Neural cell (in vitro differentiated cells): ENCODE measurements around the gene HS2ST1. TPM values are rescaled to one million over a fixed set of nuclear protein-coding genes. Genes with fewer than 3 reads are reported as not detected.

Experiments
- H2AFZ ChIP-seq: fragments of 200-600, 300-800 bp; sonication (generic), shearing (Covaris generic); 2 replicates; pipeline ENCODE4 v1.6.0; 2014; ENCODE audit warnings: low read depth, mild to moderate bottlenecking, antibody characterized with exemption, low read length, moderate library complexity
- H3F3A ChIP-seq: fragments of 200-600 bp; shearing (Covaris generic); 2 replicates; pipeline ENCODE4 v1.6.1; 2016; ENCODE audit warnings: mild to moderate bottlenecking, moderate library complexity, mixed read lengths, antibody characterized with exemption, low read length; ENCODE audit not compliant: insufficient read depth, poor library complexity, severe bottlenecking
- H3K27ac ChIP-seq: fragments of 200-600, 300-800 bp; sonication (generic), shearing (Covaris generic); 2 replicates; pipeline ENCODE4 v1.5.1; 2014; ENCODE audit warnings: mild to moderate bottlenecking, low read length, moderate library complexity
- H3K27me3 ChIP-seq: fragments of 300-800, 200-600 bp; sonication (generic), shearing (Covaris generic); 2 replicates; pipeline ENCODE4 v1.6.0; 2014; ENCODE audit warnings: mild to moderate bottlenecking, low read depth, low read length, moderate library complexity; ENCODE audit not compliant: insufficient read depth
- H3K36me3 ChIP-seq: fragments of 300-800, 200-600 bp; sonication (generic), shearing (Covaris generic); 2 replicates; pipeline ENCODE4 v1.5.1; 2014; ENCODE audit warnings: mild to moderate bottlenecking, antibody characterized with exemption, low read length, moderate library complexity; ENCODE audit not compliant: insufficient read depth
- H3K4me2 ChIP-seq: fragments of 300-800, 200-600 bp; sonication (generic), shearing (Covaris generic); 2 replicates; pipeline ENCODE4 v1.6.0; 2014; ENCODE audit warnings: mild to moderate bottlenecking, low read length
- H3K4me3 ChIP-seq: fragments of 300-800, 200-600 bp; sonication (generic), shearing (Covaris generic); 2 replicates; pipeline ENCODE4 v1.5.1; 2014; ENCODE audit warnings: mild to moderate bottlenecking, low read length, moderate library complexity
- H3K79me2 ChIP-seq: fragments of 200-600 bp; shearing (Covaris generic); replicated peaks from 2 replicates; pipeline ENCODE4 v1.6.0; 2014; ENCODE audit warnings: mild to moderate bottlenecking, low read length, moderate library complexity; ENCODE audit not compliant: insufficient read depth
- H3K9ac ChIP-seq: fragments of 300-800, 200-600 bp; sonication (generic), shearing (Covaris generic); 2 replicates; pipeline ENCODE4 v1.6.1; 2016; ENCODE audit warnings: mild to moderate bottlenecking, low read length, mixed read lengths
- H3K9me2 ChIP-seq: fragments of 200-600 bp; shearing (Covaris generic); 2 replicates; pipeline ENCODE4 v1.6.1; 2016; ENCODE audit warnings: mild to moderate bottlenecking, low read length, mixed read lengths; ENCODE audit not compliant: insufficient read depth
- H3K9me3 ChIP-seq: fragments of 200-600, 300-800 bp; sonication (generic), shearing (Covaris generic); 2 replicates; pipeline ENCODE4 v1.6.1; 2016; ENCODE audit warnings: mild to moderate bottlenecking, mixed run types, low read length, moderate library complexity, mixed read lengths
- H4K20me1 ChIP-seq: fragments of 200-600 bp; shearing (Covaris generic); 2 replicates; pipeline ENCODE4 v1.6.1; 2016; ENCODE audit warnings: mild to moderate bottlenecking, mixed run types; ENCODE audit not compliant: insufficient read depth
- CTCF ChIP-seq: fragments of 450-650 bp; IDR thresholded peaks from 2 replicates; pipeline ENCODE4 v1.5.1; 2014; ENCODE audit warnings: antibody characterized with exemption, mild to moderate bottlenecking, moderate library complexity; ENCODE audit not compliant: poor library complexity, severe bottlenecking
- EP300 ChIP-seq: fragments of 450-650 bp; conservative IDR thresholded peaks from 2 replicates; pipeline ENCODE4 v1.6.1; 2014; ENCODE audit warnings: antibody characterized with exemption, mild to moderate bottlenecking, moderate library complexity; ENCODE audit not compliant: poor library complexity, severe bottlenecking
- EZH2 ChIP-seq: fragments of 200-600, 300-800 bp; shearing (Covaris generic), sonication (generic); IDR thresholded peaks from 2 replicates; pipeline ENCODE4 v1.6.1; 2014; ENCODE audit warnings: antibody characterized with exemption, low read length, borderline replicate concordance, mild to moderate bottlenecking; ENCODE audit not compliant: insufficient read depth, poor library complexity, severe bottlenecking
- MXI1 ChIP-seq: fragments of 450-650 bp; conservative IDR thresholded peaks from 2 replicates; pipeline ENCODE4 v1.6.1; 2014; ENCODE audit warnings: antibody characterized with exemption, mild to moderate bottlenecking; ENCODE audit not compliant: poor library complexity, severe bottlenecking
- POLR2AphosphoS5 ChIP-seq: IDR thresholded peaks from 2 replicates; pipeline ENCODE4 v1.6.1; 2012
- RAD21 ChIP-seq: fragments of 450-650 bp; conservative IDR thresholded peaks from 2 replicates; pipeline ENCODE4 v1.6.1; 2014; ENCODE audit warnings: antibody characterized with exemption, mild to moderate bottlenecking, moderate library complexity
- TAF1 ChIP-seq: IDR thresholded peaks from 2 replicates; pipeline ENCODE4 v1.6.1; 2012; ENCODE audit warnings: low read depth
- polyA plus RNA-seq: library from polyadenylated mRNA; depleted of rRNA; stranded (reverse); fragments of >200 nt; gene quantifications from 2 replicates; pipeline ENCODE4 v1.2.3, GENCODE V29; 2014
- TF ChIP-seq, protein P1 (sequence below): IDR thresholded peaks from 2 replicates; pipeline ENCODE4 v1.6.1; 2012; ENCODE audit warnings: borderline replicate concordance

HS2ST1 gene
- polyA plus RNA-seq, 1 donor from 2014 or later, result 24.7 TPM

GRCh38 chr1:87106867-87107266, 192.4 kb downstream of the HS2ST1 start:
- Histone ChIP-seq H3F3A (no peaks in the 10 kb centered on the region), H3K27me3 (no peaks in the 10 kb centered on the region), H3K4me2 (no peak overlapping the region), H3K9ac (no peak overlapping the region), H3K27ac (no peak overlapping the region), H3K9me2 (no peaks in the 10 kb centered on the region), H3K9me3 (no peaks in the 10 kb centered on the region), H3K36me3 (no peaks in the 10 kb centered on the region), H3K4me3 (no peak overlapping the region), H2AFZ (no peak overlapping the region), H4K20me1 (no peaks in the 10 kb centered on the region), H3K79me2 (no peaks in the 10 kb centered on the region)
- TF ChIP-seq EP300 (no peak), CTCF (no peak), POLR2AphosphoS5 (no peak), RAD21 (no peak), EZH2 (no peak), MXI1 (no peak)
- TF ChIP-seq, protein P1, sequence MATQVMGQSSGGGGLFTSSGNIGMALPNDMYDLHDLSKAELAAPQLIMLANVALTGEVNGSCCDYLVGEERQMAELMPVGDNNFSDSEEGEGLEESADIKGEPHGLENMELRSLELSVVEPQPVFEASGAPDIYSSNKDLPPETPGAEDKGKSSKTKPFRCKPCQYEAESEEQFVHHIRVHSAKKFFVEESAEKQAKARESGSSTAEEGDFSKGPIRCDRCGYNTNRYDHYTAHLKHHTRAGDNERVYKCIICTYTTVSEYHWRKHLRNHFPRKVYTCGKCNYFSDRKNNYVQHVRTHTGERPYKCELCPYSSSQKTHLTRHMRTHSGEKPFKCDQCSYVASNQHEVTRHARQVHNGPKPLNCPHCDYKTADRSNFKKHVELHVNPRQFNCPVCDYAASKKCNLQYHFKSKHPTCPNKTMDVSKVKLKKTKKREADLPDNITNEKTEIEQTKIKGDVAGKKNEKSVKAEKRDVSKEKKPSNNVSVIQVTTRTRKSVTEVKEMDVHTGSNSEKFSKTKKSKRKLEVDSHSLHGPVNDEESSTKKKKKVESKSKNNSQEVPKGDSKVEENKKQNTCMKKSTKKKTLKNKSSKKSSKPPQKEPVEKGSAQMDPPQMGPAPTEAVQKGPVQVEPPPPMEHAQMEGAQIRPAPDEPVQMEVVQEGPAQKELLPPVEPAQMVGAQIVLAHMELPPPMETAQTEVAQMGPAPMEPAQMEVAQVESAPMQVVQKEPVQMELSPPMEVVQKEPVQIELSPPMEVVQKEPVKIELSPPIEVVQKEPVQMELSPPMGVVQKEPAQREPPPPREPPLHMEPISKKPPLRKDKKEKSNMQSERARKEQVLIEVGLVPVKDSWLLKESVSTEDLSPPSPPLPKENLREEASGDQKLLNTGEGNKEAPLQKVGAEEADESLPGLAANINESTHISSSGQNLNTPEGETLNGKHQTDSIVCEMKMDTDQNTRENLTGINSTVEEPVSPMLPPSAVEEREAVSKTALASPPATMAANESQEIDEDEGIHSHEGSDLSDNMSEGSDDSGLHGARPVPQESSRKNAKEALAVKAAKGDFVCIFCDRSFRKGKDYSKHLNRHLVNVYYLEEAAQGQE, result no peak

GRCh38 chr1:87108228-87108627, 193.8 kb downstream of the HS2ST1 start:
- H3K79me2 ChIP-seq, result no peaks in the 10 kb centered on the region
- H2AFZ ChIP-seq, result no peak overlapping the region
- no peak overlapping the region for H3K9ac ChIP-seq

More at GRCh38 chr1:87108228-87108627, 193.8 kb downstream of the HS2ST1 start:
- no peak for TF ChIP-seq TAF1
- no peak for TF ChIP-seq POLR2AphosphoS5
- TF ChIP-seq CTCF, result no peak
- no peak for TF ChIP-seq EP300
- TF ChIP-seq, protein P1, result no peak
- TF ChIP-seq MXI1, result no peak
- TF ChIP-seq RAD21, result no peak
- TF ChIP-seq EZH2, result no peak
- no peaks in the 10 kb centered on the region for H3F3A ChIP-seq
- no peaks in the 10 kb centered on the region for H3K36me3 ChIP-seq
- H3K4me2 ChIP-seq, result peak overlapping the region; percentile 20
- H4K20me1 ChIP-seq, result no peaks in the 10 kb centered on the region
- no peaks in the 10 kb centered on the region for H3K9me3 ChIP-seq
- H3K4me3 ChIP-seq, result no peak overlapping the region
- H3K27me3 ChIP-seq, result no peaks in the 10 kb centered on the region
- H3K9me2 ChIP-seq, result no peaks in the 10 kb centered on the region
- H3K27ac ChIP-seq, result no peak overlapping the region
